ENCODE results near the gene FAT3. TPM values are rescaled to one million over a fixed set of nuclear protein-coding genes. Genes with fewer than 3 reads are reported as not detected.

FAT3 gene
- total and polyA plus RNA-seq, 2 donors (not counting 3 experiments of a cell fraction or from before 2014, with no cell fraction given) = 0.08 to 1.4 TPM

- no TSS peak for BruUV-seq (replicated peaks)
- Histone ChIP-seq H3K36me3 (ENCODE audit: control insufficient read depth in 2 of 2, extremely low read depth in 1 of 2, insufficient read depth in 2 of 2, low read length in 2 of 2) (no peaks in the 10 kb centered on the region), H3K4me2 (ENCODE audit: insufficient read depth, low read length) (no peak overlapping the region), H3K27ac (ENCODE audit: insufficient read depth, low read depth, low read length) (no peak overlapping the region), H3K4me3 (replicated peaks in 1 of 3; ENCODE audit: insufficient read depth in 1 of 3, low read depth in 1 of 3, low read length in 3 of 3) (no peak overlapping the region), H3K79me2 (ENCODE audit: control insufficient read depth, insufficient read depth, low read length) (no peaks in the 10 kb centered on the region), H2AFZ (ENCODE audit: low read depth, low read length) (no peak overlapping the region), H3K4me1 (ENCODE audit: control insufficient read depth, extremely low read depth, insufficient read depth, low read length) (no peaks in the 10 kb centered on the region), H3K9me3 (replicated peaks; ENCODE audit: control insufficient read depth, insufficient read depth, low read length) (no peaks in the 10 kb centered on the region), H3K9ac (replicated peaks; ENCODE audit: extremely low read depth, insufficient read depth, low read length) (no peak overlapping the region), H3K27me3 (ENCODE audit: control insufficient read depth in 2 of 2, insufficient read depth in 2 of 2, low read length in 2 of 2) (peaks cover 26 to 46% of the 10 kb centered on the region in 2 experiments), H4K20me1 (replicated peaks; ENCODE audit: control insufficient read depth, extremely low read depth, insufficient read depth, low read length) (no peaks in the 10 kb centered on the region), H3K9me1 (replicated peaks; ENCODE audit: control insufficient read depth, extremely low read depth, insufficient read depth, low read length) (no peaks in the 10 kb centered on the region)
- FAIRE-seq (no peak), DNase-seq (ENCODE audit: low read depth, low spot score) (no peak)
- dilution Hi-C loops (cut with MboI; ENCODE audit: extremely low pct_ligation_motif_present, low sequenced_read_pairs) (no loop called here), intact Hi-C loops (cut with micrococcal nuclease) (loop anchor here (10.0 kb wide), 1 partner anchor 162 kb away; no protein-coding TSS in a partner anchor)
- TF ChIP-seq EZH2 (IDR thresholded peaks at IDR 0.05; ENCODE audit: borderline replicate concordance, low read depth, low read length, severe bottlenecking) = no peak
- TF ChIP-seq JUN (IDR thresholded peaks at IDR 0.05; ENCODE audit: borderline replicate concordance, insufficient read depth, insufficient read length, low read depth) = no peak
- no peak for TF ChIP-seq CTCF (IDR thresholded peaks at IDR 0.05; ENCODE audit: extremely low read depth in 1 of 2, insufficient read depth in 1 of 2, low read depth in 1 of 2, low read length in 2 of 2)
- TF ChIP-seq GATA2 (IDR thresholded peaks at IDR 0.05; ENCODE audit: insufficient read depth, insufficient read length, low read depth, low read length) = no peak
- TF ChIP-seq POLR2A (IDR thresholded peaks at IDR 0.05; ENCODE audit: low read depth, low read length) = no peak
- TF ChIP-seq POLR2AphosphoS5 (IDR thresholded peaks at IDR 0.05; ENCODE audit: insufficient read depth, low read depth, low read length) = no peak
- no peak for TF ChIP-seq MAX (IDR thresholded peaks at IDR 0.05; ENCODE audit: insufficient read depth, insufficient read length)
- no peak for TF ChIP-seq MYC (IDR thresholded peaks at IDR 0.05; ENCODE audit: low read depth, low read length)
- CTCF ChIA-PET = no interaction called here
- POLR2A ChIA-PET = no interaction called here
Measured at GRCh38 chr11:92222701-92223100, 1.9 kb upstream of the FAT3 start.

All from endothelial cell of umbilical vein (primary cell).